Naive B cell (primary cell): ENCODE data around the gene LAGE3. TPM values are rescaled to one million over a fixed set of nuclear protein-coding genes. Genes with fewer than 3 reads are reported as not detected.

Source experiments
- ATAC-seq, 2 donors: fragments of 150-1000 bp; cut with Tn5 transposase; 2 replicates each; pipeline ENCODE4 v1.10.0; 2021; ENCODE audit warnings: low read depth in 2 of 2, mild to moderate bottlenecking in 2 of 2, moderate library complexity in 2 of 2
- DNase-seq: peaks from one replicate; pipeline ENCODE4 v3.0.0; 2022
- H3K27ac Mint-ChIP-seq, 6 donors: one replicate each; pipeline ENCODE4 v1.8.0; 2020 to 2022; ENCODE audit warnings: mild to moderate bottlenecking in 6 of 6, mixed read lengths in 6 of 6, moderate library complexity in 5 of 6, inconsistent platforms in 2 of 6
- H3K27me3 Mint-ChIP-seq, 3 donors: one replicate each; pipeline ENCODE4 v1.8.0; 2021 to 2022; ENCODE audit warnings: mixed read lengths in 3 of 3, mild to moderate bottlenecking in 1 of 3
- H3K36me3 Mint-ChIP-seq, 2 donors: one replicate each; pipeline ENCODE4 v1.8.0; 2020 to 2022; ENCODE audit warnings: mixed read lengths in 2 of 2, inconsistent platforms in 1 of 2, mild to moderate bottlenecking in 1 of 2
- H3K4me1 Mint-ChIP-seq, 3 donors: one replicate each; pipeline ENCODE4 v1.8.0; 2020 to 2022; ENCODE audit warnings: mixed read lengths in 3 of 3, inconsistent platforms in 1 of 3, mild to moderate bottlenecking in 1 of 3, moderate library complexity in 1 of 3
- H3K4me3 Mint-ChIP-seq, 8 donors: one replicate each; pipeline ENCODE4 v1.8.0; 2020 to 2022; ENCODE audit warnings: mild to moderate bottlenecking in 8 of 8, mixed read lengths in 8 of 8, moderate library complexity in 8 of 8, inconsistent platforms in 2 of 8
- H3K9me3 Mint-ChIP-seq, 7 donors: one replicate each; pipeline ENCODE4 v1.8.0; 2020 to 2022; ENCODE audit warnings: mixed read lengths in 7 of 7, mild to moderate bottlenecking in 5 of 7, inconsistent platforms in 2 of 7, moderate library complexity in 1 of 7
- polyA plus RNA-seq, 6 donors: library from polyadenylated mRNA; unstranded; fragments of 300-500 nt; fragmentation: Illumina TruSeq; gene quantifications; one replicate each; pipeline ENCODE4 v1.2.3, GENCODE V29; 2021; ENCODE audit warnings: low read depth in 6 of 6

The LAGE3 gene
- polyA plus RNA-seq, 6 donors from 2014 or later, result 36.4 to 47.6 (median 40.9) TPM

DNA sequence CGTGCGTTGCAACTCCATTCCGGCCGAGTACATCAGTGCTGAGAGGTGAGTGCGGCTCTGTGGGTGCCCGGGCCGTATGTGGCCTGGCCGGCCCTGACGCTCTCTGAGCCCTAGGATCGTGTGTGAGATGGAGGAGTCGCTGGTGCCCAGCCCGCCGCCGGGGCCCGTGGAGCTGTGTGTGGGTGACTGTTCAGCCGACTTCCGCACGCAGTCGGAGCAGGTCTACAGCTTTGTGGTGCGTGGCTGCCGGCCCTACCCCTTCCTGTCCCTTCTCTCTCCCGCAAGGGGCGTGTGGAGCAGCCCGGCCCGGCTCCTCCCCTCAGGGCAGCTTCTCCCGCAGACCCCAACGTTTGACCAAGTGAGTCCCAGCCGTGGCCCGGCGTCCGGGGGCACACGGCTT, 13.0 kb downstream of the LAGE3 start:
- peaks cover 0 to 6% (median 6%) of the 10 kb centered on the region in 3 donors for H3K4me1 Mint-ChIP-seq
- no peaks in the 10 kb centered on the region for H3K27me3 Mint-ChIP-seq
- H3K4me3 Mint-ChIP-seq, result no peak overlapping the region
- ATAC-seq (no peak), DNase-seq (no peak)
- no peak overlapping the region for H3K27ac Mint-ChIP-seq
- H3K9me3 Mint-ChIP-seq, result peaks cover 0 to 2% (median 0%) of the 10 kb centered on the region in 7 donors
- H3K36me3 Mint-ChIP-seq, result no peaks in the 10 kb centered on the region

DNA sequence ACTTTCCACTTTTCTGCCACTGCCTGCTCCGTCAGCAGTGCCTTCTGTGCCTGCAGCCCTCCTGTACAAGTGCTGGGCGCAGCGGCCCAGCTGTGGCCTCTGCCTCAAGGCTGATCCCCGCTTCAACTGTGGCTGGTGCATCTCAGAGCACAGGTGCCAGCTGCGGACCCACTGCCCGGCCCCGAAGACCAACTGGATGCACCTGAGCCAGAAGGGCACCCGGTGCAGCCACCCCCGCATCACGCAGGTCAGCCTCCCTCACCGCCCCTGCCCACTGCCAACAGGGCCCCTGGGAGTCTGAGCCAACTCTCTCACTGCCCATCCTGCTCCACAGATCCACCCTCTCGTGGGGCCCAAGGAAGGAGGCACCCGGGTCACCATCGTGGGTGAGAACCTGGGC, 13.5 kb downstream of the LAGE3 start:
- H3K4me3 Mint-ChIP-seq, result no peak overlapping the region
- H3K27me3 Mint-ChIP-seq, result no peaks in the 10 kb centered on the region
- peaks cover 0 to 2% (median 0%) of the 10 kb centered on the region in 7 donors for H3K9me3 Mint-ChIP-seq
- ATAC-seq (no peak), DNase-seq (no peak)
- H3K36me3 Mint-ChIP-seq, result no peaks in the 10 kb centered on the region
- peak overlapping the region in 1 of 6 donors; percentile 69 for H3K27ac Mint-ChIP-seq
- H3K4me1 Mint-ChIP-seq, result peaks cover 0 to 6% (median 6%) of the 10 kb centered on the region in 3 donors

GRCh38 chrX:154464806-154465365, 14.2 kb downstream of the LAGE3 start:
- ATAC-seq, result no peak
- Mint-ChIP-seq H3K27ac (no peak overlapping the region), H3K4me1 (peaks cover 0 to 12% (median 10%) of the 10 kb centered on the region in 3 donors), H3K4me3 (no peak overlapping the region), H3K27me3 (no peaks in the 10 kb centered on the region), H3K9me3 (peaks cover 0 to 2% (median 0%) of the 10 kb centered on the region in 7 donors), H3K36me3 (no peaks in the 10 kb centered on the region)
- DNase-seq, result no peak

DNA sequence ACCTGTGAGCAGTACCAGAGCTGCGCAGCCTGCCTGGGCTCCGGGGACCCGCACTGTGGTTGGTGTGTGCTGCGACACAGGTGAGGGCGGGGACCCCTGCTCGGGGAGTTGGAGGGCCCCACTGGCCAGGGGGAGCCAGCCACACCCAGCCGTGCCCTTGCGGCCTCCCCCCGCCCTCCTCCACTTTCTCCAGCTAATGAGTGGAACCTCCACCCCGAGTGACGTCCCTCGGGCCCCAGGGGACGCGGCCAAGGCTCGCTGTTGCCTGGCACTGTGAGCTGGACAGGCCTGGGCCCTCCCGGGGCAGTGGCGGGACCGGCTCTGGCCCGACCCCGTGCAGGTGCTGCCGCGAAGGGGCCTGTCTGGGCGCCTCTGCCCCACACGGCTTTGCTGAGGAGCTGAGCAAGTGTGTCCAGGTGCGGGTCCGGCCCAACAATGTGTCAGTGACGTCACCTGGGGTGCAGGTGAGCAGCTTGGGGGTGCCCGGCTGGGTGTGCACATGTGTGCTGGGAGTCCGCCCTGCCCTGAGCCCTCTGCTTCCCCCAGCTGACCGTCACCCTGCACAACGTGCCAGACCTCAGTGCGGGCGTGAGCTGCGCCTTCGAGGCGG, 15.4 kb downstream of the LAGE3 start:
- peak overlapping the region in 1 of 6 donors; percentile 21 for H3K27ac Mint-ChIP-seq

DNA sequence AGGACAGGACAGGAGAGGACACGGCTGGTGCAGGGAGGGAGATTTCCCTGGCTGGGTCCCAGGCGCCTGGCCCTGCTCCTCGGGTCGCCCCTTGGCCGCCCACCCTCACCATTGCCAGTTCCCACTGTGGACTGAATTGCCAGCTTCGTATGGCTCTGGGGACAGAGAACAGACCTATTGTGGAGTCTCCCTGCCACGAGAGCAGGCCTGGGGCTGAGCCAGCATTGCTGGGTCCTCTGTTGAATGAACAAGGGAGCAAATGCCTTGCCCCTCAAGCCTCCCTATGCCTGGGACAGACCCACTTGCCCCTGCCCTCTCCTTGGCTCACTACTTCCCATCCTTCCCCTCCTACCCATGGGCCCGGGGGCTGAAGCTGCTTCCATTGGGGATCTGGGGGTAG, 16.7 kb downstream of the LAGE3 start:
- Mint-ChIP-seq H3K27me3 (no peaks in the 10 kb centered on the region), H3K4me1 (peaks cover 6 to 24% (median 16%) of the 10 kb centered on the region in 3 donors), H3K27ac (no peak overlapping the region), H3K4me3 (no peak overlapping the region), H3K9me3 (peaks cover 0 to 3% (median 0%) of the 10 kb centered on the region in 7 donors), H3K36me3 (no peaks in the 10 kb centered on the region)
- ATAC-seq (no peak), DNase-seq (no peak)

More for the DNA sequence above, 15.4 kb downstream of the LAGE3 start:
- no peaks in the 10 kb centered on the region for H3K36me3 Mint-ChIP-seq
- H3K9me3 Mint-ChIP-seq, result peaks cover 0 to 2% (median 0%) of the 10 kb centered on the region in 7 donors
- DNase-seq, result no peak
- peaks cover 4 to 21% (median 14%) of the 10 kb centered on the region in 3 donors for H3K4me1 Mint-ChIP-seq
- no peaks in the 10 kb centered on the region for H3K27me3 Mint-ChIP-seq
- ATAC-seq, result no peak
- no peak overlapping the region for H3K4me3 Mint-ChIP-seq

GRCh38 chrX:154460326-154460725, 18.8 kb downstream of the LAGE3 start:
- H3K4me1 Mint-ChIP-seq, result peaks cover 9 to 28% (median 19%) of the 10 kb centered on the region in 3 donors
- no peak for ATAC-seq
- peaks cover 0 to 7% (median 0%) of the 10 kb centered on the region in 7 donors for H3K9me3 Mint-ChIP-seq
- H3K27ac Mint-ChIP-seq, result no peak overlapping the region
- peak overlapping the region in 5 of 8 donors; percentile 5 to 74 (median 51) for H3K4me3 Mint-ChIP-seq
- H3K36me3 Mint-ChIP-seq, result no peaks in the 10 kb centered on the region
- no peaks in the 10 kb centered on the region for H3K27me3 Mint-ChIP-seq
- no peak for DNase-seq

- Mint-ChIP-seq H3K4me3 (peak overlapping the region in 7 of 8 donors; percentile 29 to 89 (median 73)), H3K27ac (no peak overlapping the region), H3K4me1 (peaks cover 9 to 28% (median 19%) of the 10 kb centered on the region in 3 donors), H3K36me3 (no peaks in the 10 kb centered on the region), H3K27me3 (no peaks in the 10 kb centered on the region), H3K9me3 (peaks cover 0 to 9% (median 0%) of the 10 kb centered on the region in 7 donors)
- DNase-seq (no peak), ATAC-seq (no peak)
Observed at GRCh38 chrX:154459832-154460231, 19.2 kb downstream of the LAGE3 start.

DNA sequence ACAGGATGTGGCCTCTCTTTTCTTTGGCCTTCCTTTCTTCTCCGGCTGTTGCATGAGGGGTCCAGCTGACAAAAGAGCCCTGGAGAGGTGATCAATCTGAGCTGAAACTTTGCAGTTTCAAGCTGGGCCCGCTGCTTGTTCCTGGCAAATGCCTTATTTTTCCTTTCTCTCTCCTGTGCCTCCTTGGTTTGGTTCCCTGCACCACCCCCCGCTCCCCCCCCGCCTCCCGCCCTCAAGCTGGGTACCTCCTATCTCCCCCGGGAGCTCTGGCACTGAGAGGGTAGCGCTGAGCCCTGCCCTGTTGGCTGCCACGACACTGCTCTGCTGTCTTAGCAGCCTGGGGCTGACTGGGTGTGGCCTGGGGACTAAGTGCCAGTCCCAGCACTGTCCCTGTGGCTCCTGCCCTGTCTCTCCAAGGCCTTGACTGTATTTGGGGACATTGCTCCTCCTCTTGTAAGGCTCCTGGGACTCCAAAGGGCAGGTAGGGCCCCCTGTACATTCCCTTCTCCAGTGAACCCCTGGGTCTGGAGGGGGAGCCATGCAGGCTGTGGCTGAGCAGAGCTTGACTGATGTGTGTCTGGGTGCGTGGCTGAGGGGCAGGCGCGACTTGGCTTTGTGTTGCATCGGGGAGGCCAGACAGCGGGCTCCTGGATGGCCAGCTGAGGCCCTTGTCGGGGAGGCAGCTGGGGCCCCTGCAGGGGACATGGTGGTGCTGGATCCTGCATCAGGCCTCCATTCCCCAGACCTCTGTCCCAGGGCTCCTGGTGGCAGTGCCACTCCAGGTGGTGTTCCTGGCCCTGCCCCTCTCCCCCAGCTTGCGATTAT, 19.9 kb downstream of the LAGE3 start:
- H3K27ac Mint-ChIP-seq, result peak overlapping the region in 4 of 6 donors; percentile 25 to 76 (median 64)
- peaks cover 11 to 28% (median 19%) of the 10 kb centered on the region in 3 donors for H3K4me1 Mint-ChIP-seq
- no peak for DNase-seq
- no peaks in the 10 kb centered on the region for H3K27me3 Mint-ChIP-seq
- peaks cover 0 to 9% (median 0%) of the 10 kb centered on the region in 7 donors for H3K9me3 Mint-ChIP-seq
- ATAC-seq, result peak in 1 of 2 donors; percentile 14
- H3K36me3 Mint-ChIP-seq, result no peaks in the 10 kb centered on the region
- peak overlapping the region; percentile 74 to 89 (median 84) for H3K4me3 Mint-ChIP-seq

GRCh38 chrX:154458116-154458953, 20.7 kb downstream of the LAGE3 start, which contains the start of gene PLXNA3:
Gene PLXNA3 (plus strand): TSS chrX:154458281. CDS start chrX:154460184, 1,903 bp downstream.
- DNase-seq (peak; percentile 71), ATAC-seq (peak; percentile 79 to 82)
- peak within 1 kb of the TSS; percentile 69 to 97 (median 94) for H3K27ac Mint-ChIP-seq
- peak within 1 kb of the TSS; percentile 86 to 97 (median 92) for H3K4me3 Mint-ChIP-seq
- H3K27me3 Mint-ChIP-seq, result no peaks in the 10 kb centered on the region
- H3K9me3 Mint-ChIP-seq, result peaks cover 0 to 9% (median 0%) of the 10 kb centered on the region in 7 donors
- no peaks in the 10 kb centered on the region for H3K36me3 Mint-ChIP-seq
- peaks cover 11 to 28% (median 19%) of the 10 kb centered on the region in 3 donors for H3K4me1 Mint-ChIP-seq

- Mint-ChIP-seq H3K27me3 (no peaks in the 10 kb centered on the region), H3K27ac (peak overlapping the region; percentile 69 to 97 (median 94)), H3K4me3 (peak overlapping the region; percentile 86 to 97 (median 92)), H3K4me1 (peaks cover 11 to 28% (median 19%) of the 10 kb centered on the region in 3 donors), H3K36me3 (no peaks in the 10 kb centered on the region), H3K9me3 (peaks cover 0 to 7% (median 0%) of the 10 kb centered on the region in 7 donors)
- ATAC-seq (peak; percentile 73 to 75), DNase-seq (peak; percentile 73)
Observed at GRCh38 chrX:154457491-154458115, 21.5 kb downstream of the LAGE3 start.

GRCh38 chrX:154452823-154453222, 26.3 kb downstream of the LAGE3 start:
- Mint-ChIP-seq H3K4me3 (peak overlapping the region in 1 of 8 donors; percentile 12), H3K4me1 (peaks cover 6 to 7% (median 6%) of the 10 kb centered on the region in 3 donors), H3K9me3 (peaks cover 0 to 7% (median 0%) of the 10 kb centered on the region in 7 donors), H3K27me3 (no peaks in the 10 kb centered on the region), H3K27ac (peak overlapping the region in 1 of 6 donors; percentile 74), H3K36me3 (no peaks in the 10 kb centered on the region)
- DNase-seq, result no peak
- ATAC-seq, result no peak

DNA sequence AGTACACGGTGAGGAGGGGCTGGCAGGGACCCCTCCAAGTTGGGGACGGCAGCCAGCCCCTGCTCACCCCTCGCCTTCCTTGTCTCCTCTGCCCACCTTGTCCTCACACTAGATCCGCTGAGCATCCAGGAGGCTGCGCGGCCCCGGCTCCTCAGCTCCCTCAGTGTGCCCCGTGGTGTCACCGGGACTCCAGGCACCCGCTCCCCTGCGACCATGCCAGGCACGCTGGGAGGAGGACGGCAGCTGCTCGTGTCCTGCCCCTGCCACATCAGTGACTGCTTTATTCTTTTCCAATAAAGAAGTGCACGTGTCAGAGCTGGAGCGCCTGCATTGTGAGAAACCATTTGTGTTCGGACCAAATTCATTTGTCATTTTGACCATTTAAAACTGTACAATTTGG, 28.8 kb downstream of the LAGE3 start:
- no peak overlapping the region for H3K4me3 Mint-ChIP-seq
- no peak overlapping the region for H3K27ac Mint-ChIP-seq
- DNase-seq (no peak), ATAC-seq (no peak)
- peaks cover 5 to 6% (median 6%) of the 10 kb centered on the region in 3 donors for H3K4me1 Mint-ChIP-seq
- H3K27me3 Mint-ChIP-seq, result no peaks in the 10 kb centered on the region
- H3K9me3 Mint-ChIP-seq, result peaks cover 0 to 3% (median 0%) of the 10 kb centered on the region in 7 donors
- H3K36me3 Mint-ChIP-seq, result no peaks in the 10 kb centered on the region
